HepG2 (cell line): ENCODE results near the gene FBXW4.

Experiments used
- ATF6 ChIP-seq: sonication (generic); formaldehyde crosslinking; conservative IDR thresholded peaks from 2 replicates; pipeline ENCODE4 v1.4.0; 2020; ENCODE audit warnings: missing genetic modification reagents
- CTCF ChIP-seq: sonication (generic); formaldehyde crosslinking; IDR thresholded peaks from 2 replicates; pipeline ENCODE4 v1.5.0; 2020; ENCODE audit warnings: mild to moderate bottlenecking, missing genetic modification reagents, moderate library complexity
- MAZ ChIP-seq, 2 experiments: sonication (generic) in 1 of 2; formaldehyde crosslinking in 1 of 2; IDR thresholded peaks; 2 replicates each; pipeline versions ENCODE4 v1.5.0 to v1.6.1; 2012 to 2020; ENCODE audit warnings: low read depth in 2 of 2, mild to moderate bottlenecking in 2 of 2, borderline replicate concordance in 1 of 2, improper control_type of control experiment in 1 of 2, low read length in 1 of 2, missing genetic modification reagents in 1 of 2, moderate library complexity in 1 of 2
- MLX ChIP-seq: IDR thresholded peaks from 2 replicates; pipeline ENCODE4 v1.6.1; 2016
- ZBTB42 ChIP-seq: sonication (generic); formaldehyde crosslinking; IDR thresholded peaks from 2 replicates; pipeline ENCODE4 v1.5.0; 2020; ENCODE audit warnings: mild to moderate bottlenecking, missing genetic modification reagents

- TF ChIP-seq MAZ (IDR thresholded peaks at IDR 0.05; ENCODE audit: borderline replicate concordance, low read depth, low read length) (no peak), MAZ (CRISPR knock-in tag; IDR thresholded peaks at IDR 0.05; ENCODE audit: low read depth) (no peak), CTCF (CRISPR knock-in tag) (no peak), ZBTB42 (no peak), MLX (CRISPR knock-in tag) (no peak), ATF6 (CRISPR knock-in tag) (no peak)
Measured at GRCh38 chr10:101660256-101660655, 34.7 kb downstream of the FBXW4 start.
